Measurements from ENCODE around the gene KIF7. TPM values are rescaled to one million over a fixed set of nuclear protein-coding genes. Genes with fewer than 3 reads are reported as not detected.
A peak's percentile ranks its signal among the peaks of the same experiment; 100 is the strongest.

KIF7 gene
- total RNA-seq, 1 donor from 2014 or later = 5.4 TPM

- DNase-seq (ENCODE audit: low read depth) = no peak
- peak overlapping the region; percentile 52 for H3K4me3 ChIP-seq (ENCODE audit: low read depth, low read length)
- TF ChIP-seq, protein P1, sequence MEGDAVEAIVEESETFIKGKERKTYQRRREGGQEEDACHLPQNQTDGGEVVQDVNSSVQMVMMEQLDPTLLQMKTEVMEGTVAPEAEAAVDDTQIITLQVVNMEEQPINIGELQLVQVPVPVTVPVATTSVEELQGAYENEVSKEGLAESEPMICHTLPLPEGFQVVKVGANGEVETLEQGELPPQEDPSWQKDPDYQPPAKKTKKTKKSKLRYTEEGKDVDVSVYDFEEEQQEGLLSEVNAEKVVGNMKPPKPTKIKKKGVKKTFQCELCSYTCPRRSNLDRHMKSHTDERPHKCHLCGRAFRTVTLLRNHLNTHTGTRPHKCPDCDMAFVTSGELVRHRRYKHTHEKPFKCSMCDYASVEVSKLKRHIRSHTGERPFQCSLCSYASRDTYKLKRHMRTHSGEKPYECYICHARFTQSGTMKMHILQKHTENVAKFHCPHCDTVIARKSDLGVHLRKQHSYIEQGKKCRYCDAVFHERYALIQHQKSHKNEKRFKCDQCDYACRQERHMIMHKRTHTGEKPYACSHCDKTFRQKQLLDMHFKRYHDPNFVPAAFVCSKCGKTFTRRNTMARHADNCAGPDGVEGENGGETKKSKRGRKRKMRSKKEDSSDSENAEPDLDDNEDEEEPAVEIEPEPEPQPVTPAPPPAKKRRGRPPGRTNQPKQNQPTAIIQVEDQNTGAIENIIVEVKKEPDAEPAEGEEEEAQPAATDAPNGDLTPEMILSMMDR (conservative IDR thresholded peaks at IDR 0.05; ENCODE audit: low read depth, low read length) = no peak
Measured at GRCh38 chr15:89664441-89665350, 9.4 kb upstream of the KIF7 start.

GRCh38 chr15:89662893-89663626, 7.8 kb upstream of the KIF7 start:
- no peak overlapping the region for H3K4me3 ChIP-seq (ENCODE audit: low read depth, low read length)

DNA sequence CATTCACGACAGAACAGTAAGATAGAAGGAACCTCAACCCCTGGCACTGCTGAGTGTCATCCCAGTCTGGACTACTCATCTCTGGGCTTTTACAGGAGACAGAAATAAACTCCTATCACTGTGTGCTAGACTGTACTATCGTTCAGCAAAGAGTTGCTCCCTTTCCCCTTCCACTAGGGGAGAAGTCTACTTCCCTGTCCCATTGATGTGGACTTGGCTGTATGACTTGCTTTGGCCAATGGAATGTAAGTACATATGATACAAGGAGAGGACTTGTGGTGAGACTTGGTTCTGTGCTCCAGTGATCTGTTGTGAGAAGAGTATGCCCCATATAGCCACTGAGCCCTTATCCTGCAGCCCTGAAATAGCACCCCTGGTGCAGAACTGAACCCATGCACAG, 5.3 kb upstream of the KIF7 start:
- TF ChIP-seq, protein P1 (conservative IDR thresholded peaks at IDR 0.05; ENCODE audit: low read depth, low read length) = no peak
- H3K4me3 ChIP-seq (ENCODE audit: low read depth, low read length) = no peak overlapping the region
- DNase-seq (ENCODE audit: low read depth) = no peak

More at GRCh38 chr15:89662893-89663626, 7.8 kb upstream of the KIF7 start:
- no peak for DNase-seq (ENCODE audit: low read depth)
- TF ChIP-seq, protein P1 (conservative IDR thresholded peaks at IDR 0.05; ENCODE audit: low read depth, low read length) = no peak

DNA sequence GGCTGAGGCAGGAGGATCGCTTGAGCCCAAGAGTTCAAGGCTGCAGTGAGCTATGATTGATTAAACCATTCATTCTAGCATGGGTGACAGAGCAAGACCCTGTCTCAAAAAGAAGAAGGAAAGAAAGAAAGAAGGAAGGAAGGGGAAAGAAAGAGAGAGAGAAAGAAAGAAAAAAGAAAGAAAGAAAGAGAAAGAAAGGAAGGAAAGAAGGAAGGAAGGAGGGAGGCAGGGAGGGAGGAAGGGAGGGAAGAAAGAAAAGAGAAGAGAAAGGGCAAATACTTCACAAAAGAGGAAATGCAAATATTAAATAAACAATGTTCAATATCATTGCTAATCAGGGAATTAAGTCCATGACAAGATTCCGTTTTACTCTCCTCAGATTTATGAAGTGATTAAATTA, 4.0 kb upstream of the KIF7 start:
- TF ChIP-seq, protein P1 (conservative IDR thresholded peaks at IDR 0.05; ENCODE audit: low read depth, low read length) = no peak
- H3K4me3 ChIP-seq (ENCODE audit: low read depth, low read length) = no peak overlapping the region
- DNase-seq (ENCODE audit: low read depth) = no peak

GRCh38 chr15:89657686-89658200, 2.5 kb upstream of the KIF7 start:
- TF ChIP-seq, protein P1 (conservative IDR thresholded peaks at IDR 0.05; ENCODE audit: low read depth, low read length) = no peak
- H3K4me3 ChIP-seq (ENCODE audit: low read depth, low read length) = no peak overlapping the region
- no peak for DNase-seq (ENCODE audit: low read depth)

DNA sequence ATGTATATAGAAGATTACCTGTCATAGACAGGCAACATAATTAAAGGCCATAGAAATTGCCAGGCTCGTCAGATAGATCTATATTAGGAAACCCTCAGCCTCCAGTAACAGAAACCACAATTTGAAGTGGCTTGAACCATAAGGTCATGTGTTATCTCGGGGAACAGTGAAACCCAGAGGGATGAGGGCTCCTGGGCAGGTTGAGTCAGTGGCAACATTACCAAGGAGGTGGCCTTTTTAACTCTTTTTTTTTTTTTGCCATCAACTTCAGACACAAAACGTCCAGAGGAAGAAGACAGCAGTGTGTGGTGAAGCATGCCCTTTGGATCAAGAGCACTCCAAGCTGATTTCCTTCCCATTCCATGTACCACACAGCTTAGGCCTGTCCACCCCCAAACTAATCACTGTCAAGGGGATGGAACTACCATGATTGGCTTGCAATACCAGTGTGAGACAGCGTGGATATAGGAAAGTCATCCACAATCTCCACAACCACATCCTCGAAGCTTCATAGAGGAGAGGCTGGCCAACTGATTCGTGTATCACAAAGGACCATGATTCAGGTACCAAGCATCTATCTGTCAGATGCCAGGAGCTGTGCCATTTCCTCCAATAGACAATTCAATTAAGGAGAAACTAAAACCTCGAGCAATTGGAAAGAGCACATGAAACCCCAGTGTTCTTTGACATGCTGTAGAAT, 999 bp upstream of the KIF7 start:
- TF ChIP-seq, protein P1 (conservative IDR thresholded peaks at IDR 0.05; ENCODE audit: low read depth, low read length) = no peak
- no peak overlapping the region for H3K4me3 ChIP-seq (ENCODE audit: low read depth, low read length)
- no peak for DNase-seq (ENCODE audit: low read depth)

Data from epithelial cell of proximal tubule (primary cell).